ENCODE results near the gene BTD.

DNA sequence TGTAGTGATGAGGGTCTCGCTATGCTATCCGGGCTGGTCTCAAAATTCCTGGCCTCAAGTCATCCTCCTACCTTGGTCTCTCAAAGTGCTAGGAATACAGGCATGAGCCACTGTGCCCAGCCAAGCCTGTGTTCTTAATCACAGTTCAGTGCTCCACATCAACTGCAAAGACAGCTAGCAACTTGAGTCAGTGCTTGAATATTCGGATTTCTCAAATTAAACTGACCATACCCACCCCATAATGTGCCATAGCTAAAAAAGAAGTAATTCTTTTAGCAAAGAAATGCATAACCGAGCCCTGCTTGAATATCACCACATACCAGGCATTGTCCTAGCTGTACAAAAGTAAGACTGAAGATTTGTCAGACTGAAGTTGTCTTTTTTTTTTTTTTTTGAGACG lies 89.2 kb downstream of the BTD start:
- TF ChIP-seq, protein P1, sequence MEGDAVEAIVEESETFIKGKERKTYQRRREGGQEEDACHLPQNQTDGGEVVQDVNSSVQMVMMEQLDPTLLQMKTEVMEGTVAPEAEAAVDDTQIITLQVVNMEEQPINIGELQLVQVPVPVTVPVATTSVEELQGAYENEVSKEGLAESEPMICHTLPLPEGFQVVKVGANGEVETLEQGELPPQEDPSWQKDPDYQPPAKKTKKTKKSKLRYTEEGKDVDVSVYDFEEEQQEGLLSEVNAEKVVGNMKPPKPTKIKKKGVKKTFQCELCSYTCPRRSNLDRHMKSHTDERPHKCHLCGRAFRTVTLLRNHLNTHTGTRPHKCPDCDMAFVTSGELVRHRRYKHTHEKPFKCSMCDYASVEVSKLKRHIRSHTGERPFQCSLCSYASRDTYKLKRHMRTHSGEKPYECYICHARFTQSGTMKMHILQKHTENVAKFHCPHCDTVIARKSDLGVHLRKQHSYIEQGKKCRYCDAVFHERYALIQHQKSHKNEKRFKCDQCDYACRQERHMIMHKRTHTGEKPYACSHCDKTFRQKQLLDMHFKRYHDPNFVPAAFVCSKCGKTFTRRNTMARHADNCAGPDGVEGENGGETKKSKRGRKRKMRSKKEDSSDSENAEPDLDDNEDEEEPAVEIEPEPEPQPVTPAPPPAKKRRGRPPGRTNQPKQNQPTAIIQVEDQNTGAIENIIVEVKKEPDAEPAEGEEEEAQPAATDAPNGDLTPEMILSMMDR (IDR thresholded peaks at IDR 0.05; ENCODE audit: extremely low read depth in 1 of 2, insufficient read depth in 1 of 2, low read depth in 1 of 2, low read length in 2 of 2) = no peak
- TF ChIP-seq POLR2AphosphoS5 (IDR thresholded peaks at IDR 0.05; ENCODE audit: insufficient read depth, low read depth, low read length) (no peak), EZH2 (IDR thresholded peaks at IDR 0.05; ENCODE audit: borderline replicate concordance, low read depth, low read length, severe bottlenecking) (no peak), POLR2A (IDR thresholded peaks at IDR 0.05; ENCODE audit: low read depth, low read length) (no peak), JUN (IDR thresholded peaks at IDR 0.05; ENCODE audit: borderline replicate concordance, insufficient read depth, insufficient read length, low read depth) (no peak)
- TF ChIP-seq, protein P2, sequence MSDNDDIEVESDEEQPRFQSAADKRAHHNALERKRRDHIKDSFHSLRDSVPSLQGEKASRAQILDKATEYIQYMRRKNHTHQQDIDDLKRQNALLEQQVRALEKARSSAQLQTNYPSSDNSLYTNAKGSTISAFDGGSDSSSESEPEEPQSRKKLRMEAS (IDR thresholded peaks at IDR 0.05; ENCODE audit: insufficient read depth, insufficient read length) = no peak

All from endothelial cell of umbilical vein (primary cell).